Measurements from ENCODE around the gene ATP5IF1.

Gene ATP5IF1

GRCh38 chr1:28246427-28246832 is 10.5 kb downstream of the ATP5IF1 start:
- TF ChIP-seq GATA3 (IDR thresholded peaks at IDR 0.05; ENCODE audit: low read depth, low read length): no peak

GRCh38 chr1:28247612-28248272 is 11.8 kb downstream of the ATP5IF1 start:
- no peak for TF ChIP-seq GATA3 (IDR thresholded peaks at IDR 0.05; ENCODE audit: low read depth, low read length)
- TF ChIP-seq GATA2 (IDR thresholded peaks at IDR 0.05; ENCODE audit: low read depth, low read length): no peak

- no peak for TF ChIP-seq GATA2 (IDR thresholded peaks at IDR 0.05; ENCODE audit: low read depth, low read length)
- no peak for TF ChIP-seq GATA3 (IDR thresholded peaks at IDR 0.05; ENCODE audit: low read depth, low read length)
Observed at GRCh38 chr1:28248273-28249012, 12.5 kb downstream of the ATP5IF1 start.

- TF ChIP-seq GATA2 (IDR thresholded peaks at IDR 0.05; ENCODE audit: low read depth, low read length) (no peak), GATA3 (IDR thresholded peaks at IDR 0.05; ENCODE audit: low read depth, low read length) (no peak)
Observed at GRCh38 chr1:28249013-28249865, 13.3 kb downstream of the ATP5IF1 start.

GRCh38 chr1:28249866-28250295 is 14.0 kb downstream of the ATP5IF1 start:
- TF ChIP-seq GATA3 (IDR thresholded peaks at IDR 0.05; ENCODE audit: low read depth, low read length) (no peak), GATA2 (IDR thresholded peaks at IDR 0.05; ENCODE audit: low read depth, low read length) (no peak)

GRCh38 chr1:28256197-28256827 is 20.4 kb downstream of the ATP5IF1 start:
- TF ChIP-seq GATA3 (IDR thresholded peaks at IDR 0.05; ENCODE audit: low read depth, low read length) (no peak), GATA2 (IDR thresholded peaks at IDR 0.05; ENCODE audit: low read depth, low read length) (no peak)

DNA sequence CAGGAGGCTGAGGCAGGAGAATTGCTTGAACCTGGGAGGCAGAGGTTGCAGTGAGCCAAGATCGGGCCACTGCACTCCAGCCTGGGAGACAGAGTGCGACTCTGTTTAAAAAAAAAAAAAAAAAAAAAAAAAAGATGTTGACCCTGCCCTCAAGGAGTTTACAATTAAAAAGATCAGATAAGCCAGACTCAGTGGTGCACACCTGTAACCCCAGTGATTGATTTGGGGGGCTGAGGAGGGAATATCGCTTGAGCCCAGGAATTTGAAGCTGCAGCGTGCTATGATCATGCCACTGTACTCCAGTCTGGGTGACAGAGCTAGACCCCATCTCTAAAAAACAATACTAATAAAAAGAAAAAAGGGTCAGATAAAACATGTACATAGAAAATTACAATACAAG is 21.8 kb downstream of the ATP5IF1 start:
- TF ChIP-seq GATA3 (IDR thresholded peaks at IDR 0.05; ENCODE audit: low read depth, low read length) (no peak), GATA2 (IDR thresholded peaks at IDR 0.05; ENCODE audit: low read depth, low read length) (no peak)

DNA sequence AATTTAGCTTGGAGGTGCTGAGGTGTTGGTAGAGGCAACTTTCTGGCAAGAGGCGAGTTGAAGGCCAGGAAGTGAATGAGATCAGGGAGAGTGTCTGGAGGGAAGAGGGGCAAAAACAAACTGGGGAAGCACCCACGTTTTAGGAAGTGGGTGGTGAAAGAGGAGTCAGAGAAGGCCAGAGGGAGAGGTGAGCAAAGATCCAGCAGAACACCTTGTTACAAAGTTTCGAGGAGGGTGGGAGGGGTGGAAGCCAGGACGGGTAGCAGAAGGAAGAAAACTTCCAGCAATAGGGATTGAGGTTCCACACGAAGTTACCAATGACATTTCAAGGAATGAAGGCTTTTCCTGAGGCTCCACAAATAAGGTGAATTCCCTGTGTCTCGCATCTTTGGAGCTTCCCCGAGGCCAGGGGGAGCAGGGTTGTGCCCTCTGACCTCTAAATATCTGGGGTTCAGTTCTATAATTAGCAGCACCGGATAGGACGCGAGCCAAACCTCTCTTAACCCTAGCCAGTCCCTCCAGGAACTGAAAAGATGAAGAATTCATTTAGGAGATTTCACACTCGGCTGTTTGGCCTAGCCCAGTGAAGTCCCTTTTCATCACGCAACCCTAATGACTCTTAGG is 22.8 kb downstream of the ATP5IF1 start:
- TF ChIP-seq GATA3 (IDR thresholded peaks at IDR 0.05; ENCODE audit: low read depth, low read length): no peak

- no peak; the same call in 1 of the 2 replicates for TF ChIP-seq GATA2 (IDR thresholded peaks at IDR 0.05; ENCODE audit: low read depth, low read length)
- TF ChIP-seq GATA3 (IDR thresholded peaks at IDR 0.05; ENCODE audit: low read depth, low read length): no peak
Observed at GRCh38 chr1:28259252-28259933, 23.5 kb downstream of the ATP5IF1 start, which contains the start of gene SESN2. Gene SESN2 (plus strand): TSS chr1:28259518. CDS start chr1:28259848, 330 bp downstream.

DNA sequence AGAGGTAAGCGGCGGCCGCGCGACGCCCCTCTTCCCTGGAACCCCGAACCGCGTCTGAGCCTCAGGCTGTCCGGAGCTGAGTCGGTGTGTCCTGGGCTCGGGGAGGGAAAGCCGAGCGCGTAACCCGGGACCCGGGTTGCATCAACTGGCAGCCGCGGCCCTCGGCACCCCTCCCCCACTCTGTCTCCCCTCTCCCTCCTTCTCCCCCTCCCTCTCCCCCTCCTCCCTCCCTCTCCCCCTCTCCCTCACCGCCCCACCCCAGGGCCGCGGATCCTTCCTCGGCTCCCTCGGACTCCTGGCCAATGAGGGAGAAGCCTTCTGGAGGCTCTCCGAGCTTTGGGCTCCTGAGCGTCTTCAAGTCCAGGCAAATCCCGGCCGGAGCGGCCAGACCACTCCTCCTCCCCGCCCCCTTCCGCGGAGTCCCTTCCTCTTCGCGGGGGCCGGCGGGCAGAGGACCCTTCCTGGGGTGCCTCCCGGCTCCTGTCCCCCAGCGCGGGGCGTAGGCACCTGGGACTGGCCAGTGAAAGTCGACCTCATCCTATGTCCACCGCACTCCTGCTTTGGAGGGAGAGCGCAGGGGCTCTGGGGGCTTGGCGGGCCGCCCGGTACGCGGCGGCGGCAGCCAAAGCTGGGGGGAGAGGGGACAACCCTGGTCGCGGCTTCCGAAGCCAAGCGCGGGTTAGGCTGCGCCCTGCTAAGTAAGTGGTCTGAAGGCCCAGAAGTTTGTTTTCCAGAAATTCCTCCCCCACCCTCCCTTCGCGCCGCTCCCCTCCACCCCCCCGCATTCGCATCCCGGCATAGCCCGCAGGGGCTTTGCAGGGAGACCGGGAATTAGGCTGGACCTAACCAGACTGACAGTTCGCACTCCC is 24.2 kb downstream of the ATP5IF1 start:
- TF ChIP-seq GATA3 (IDR thresholded peaks at IDR 0.05; ENCODE audit: low read depth, low read length) (no peak), GATA2 (IDR thresholded peaks at IDR 0.05; ENCODE audit: low read depth, low read length) (no peak)

GRCh38 chr1:28260803-28261174 is 24.9 kb downstream of the ATP5IF1 start:
- no peak for TF ChIP-seq GATA2 (IDR thresholded peaks at IDR 0.05; ENCODE audit: low read depth, low read length)
- TF ChIP-seq GATA3 (IDR thresholded peaks at IDR 0.05; ENCODE audit: low read depth, low read length): no peak

DNA sequence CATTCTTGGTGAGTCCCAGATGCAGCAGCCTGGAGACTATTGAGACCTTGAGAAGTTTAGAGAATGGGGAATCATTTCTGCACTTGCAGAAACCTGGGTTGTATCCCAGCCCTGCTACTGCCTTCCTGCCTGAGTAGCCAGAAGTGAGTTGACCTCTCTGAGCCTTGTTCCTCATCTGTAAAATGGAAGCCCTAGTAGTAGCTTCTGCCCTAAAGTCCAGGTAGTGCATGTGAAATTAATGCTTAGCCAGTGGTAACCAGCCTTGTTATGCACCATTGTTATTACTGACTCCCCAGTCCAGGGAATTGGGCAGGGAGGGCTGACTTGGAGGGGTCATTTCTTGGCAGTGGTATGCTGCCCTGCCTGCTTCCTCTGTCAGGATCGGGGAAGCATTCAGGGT is 29.0 kb downstream of the ATP5IF1 start:
- TF ChIP-seq GATA2 (IDR thresholded peaks at IDR 0.05; ENCODE audit: low read depth, low read length): no peak
- no peak for TF ChIP-seq GATA3 (IDR thresholded peaks at IDR 0.05; ENCODE audit: low read depth, low read length)
